ENCODE data around the gene HNRNPA1.

Gene HNRNPA1

DNA sequence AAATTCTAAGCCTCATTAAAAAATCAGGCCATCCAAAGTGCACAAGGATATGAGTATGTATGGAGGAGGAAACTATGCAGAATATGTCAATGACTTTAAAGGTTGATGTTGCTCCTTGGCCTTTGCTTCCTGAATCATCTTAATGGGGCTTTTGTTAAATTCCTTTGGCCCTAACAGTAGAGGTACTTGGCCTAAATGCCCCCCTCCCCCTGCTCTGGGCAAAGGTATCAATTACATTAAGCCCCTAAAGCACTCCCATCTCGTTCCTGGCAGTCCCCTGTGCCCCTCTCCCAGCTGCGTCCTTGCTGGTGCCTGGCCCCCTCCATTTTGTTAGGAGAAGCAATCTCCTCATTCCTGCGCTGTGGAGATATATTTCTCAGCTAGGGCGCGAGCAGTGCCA, 49.2 kb downstream of the HNRNPA1 start:
- no peak overlapping the region for H3K4me3 ChIP-seq (ENCODE audit: low read depth, low read length)
- TF ChIP-seq, protein P1, sequence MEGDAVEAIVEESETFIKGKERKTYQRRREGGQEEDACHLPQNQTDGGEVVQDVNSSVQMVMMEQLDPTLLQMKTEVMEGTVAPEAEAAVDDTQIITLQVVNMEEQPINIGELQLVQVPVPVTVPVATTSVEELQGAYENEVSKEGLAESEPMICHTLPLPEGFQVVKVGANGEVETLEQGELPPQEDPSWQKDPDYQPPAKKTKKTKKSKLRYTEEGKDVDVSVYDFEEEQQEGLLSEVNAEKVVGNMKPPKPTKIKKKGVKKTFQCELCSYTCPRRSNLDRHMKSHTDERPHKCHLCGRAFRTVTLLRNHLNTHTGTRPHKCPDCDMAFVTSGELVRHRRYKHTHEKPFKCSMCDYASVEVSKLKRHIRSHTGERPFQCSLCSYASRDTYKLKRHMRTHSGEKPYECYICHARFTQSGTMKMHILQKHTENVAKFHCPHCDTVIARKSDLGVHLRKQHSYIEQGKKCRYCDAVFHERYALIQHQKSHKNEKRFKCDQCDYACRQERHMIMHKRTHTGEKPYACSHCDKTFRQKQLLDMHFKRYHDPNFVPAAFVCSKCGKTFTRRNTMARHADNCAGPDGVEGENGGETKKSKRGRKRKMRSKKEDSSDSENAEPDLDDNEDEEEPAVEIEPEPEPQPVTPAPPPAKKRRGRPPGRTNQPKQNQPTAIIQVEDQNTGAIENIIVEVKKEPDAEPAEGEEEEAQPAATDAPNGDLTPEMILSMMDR (IDR thresholded peaks at IDR 0.05; ENCODE audit: low read depth, low read length, missing control alignments): no peak
- in situ Hi-C loops (cut with HindIII; ENCODE audit: low sequenced_read_pairs): no loop called here
- DNase-seq (ENCODE audit: low read depth): no peak

DNA sequence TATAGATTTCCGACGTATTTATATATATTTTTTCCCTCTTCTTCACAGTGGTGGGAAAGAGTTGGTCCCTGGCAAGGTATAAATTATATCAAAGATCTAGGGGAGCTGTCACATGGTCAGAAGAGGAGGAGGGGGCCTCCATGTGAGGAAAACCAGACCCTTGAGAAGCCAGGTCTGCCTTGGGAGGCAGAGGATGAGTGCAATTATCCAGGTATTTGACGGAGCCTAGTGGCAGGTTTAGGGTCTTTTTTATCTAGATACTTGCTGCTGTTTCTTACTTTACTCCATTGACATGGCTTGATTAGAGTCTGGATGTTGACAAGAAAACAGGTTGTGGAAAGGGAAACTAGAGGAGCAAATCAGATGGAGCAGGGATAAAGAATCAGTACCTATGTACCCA, 49.9 kb downstream of the HNRNPA1 start:
- TF ChIP-seq, protein P1 (IDR thresholded peaks at IDR 0.05; ENCODE audit: low read depth, low read length, missing control alignments): no peak
- no peak overlapping the region for H3K4me3 ChIP-seq (ENCODE audit: low read depth, low read length)
- in situ Hi-C loops (cut with HindIII; ENCODE audit: low sequenced_read_pairs): no loop called here
- no peak for DNase-seq (ENCODE audit: low read depth)

DNA sequence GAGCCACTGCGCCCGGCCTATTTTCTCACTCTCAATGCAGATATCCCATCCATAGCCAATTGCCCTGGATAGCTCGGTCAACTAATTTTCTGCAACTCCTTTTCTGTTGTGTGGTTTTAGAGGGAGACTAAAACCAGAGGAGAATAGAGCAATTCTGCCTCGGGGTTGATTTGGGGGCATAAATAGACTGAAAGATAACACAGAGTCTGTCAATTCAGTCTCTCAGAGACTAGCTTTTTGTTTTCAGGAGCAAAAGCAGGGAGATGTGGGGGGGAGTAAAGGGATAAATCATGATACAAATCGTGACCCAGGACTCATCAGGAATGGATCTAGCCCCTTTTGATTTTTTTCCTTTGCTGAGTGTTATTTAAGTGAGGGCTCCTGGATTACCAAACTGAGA, 50.9 kb downstream of the HNRNPA1 start:
- DNase-seq (ENCODE audit: low read depth): no peak
- TF ChIP-seq, protein P1 (IDR thresholded peaks at IDR 0.05; ENCODE audit: low read depth, low read length, missing control alignments): no peak
- H3K4me3 ChIP-seq (ENCODE audit: low read depth, low read length): no peak overlapping the region
- in situ Hi-C loops (cut with HindIII; ENCODE audit: low sequenced_read_pairs): no loop called here

DNA sequence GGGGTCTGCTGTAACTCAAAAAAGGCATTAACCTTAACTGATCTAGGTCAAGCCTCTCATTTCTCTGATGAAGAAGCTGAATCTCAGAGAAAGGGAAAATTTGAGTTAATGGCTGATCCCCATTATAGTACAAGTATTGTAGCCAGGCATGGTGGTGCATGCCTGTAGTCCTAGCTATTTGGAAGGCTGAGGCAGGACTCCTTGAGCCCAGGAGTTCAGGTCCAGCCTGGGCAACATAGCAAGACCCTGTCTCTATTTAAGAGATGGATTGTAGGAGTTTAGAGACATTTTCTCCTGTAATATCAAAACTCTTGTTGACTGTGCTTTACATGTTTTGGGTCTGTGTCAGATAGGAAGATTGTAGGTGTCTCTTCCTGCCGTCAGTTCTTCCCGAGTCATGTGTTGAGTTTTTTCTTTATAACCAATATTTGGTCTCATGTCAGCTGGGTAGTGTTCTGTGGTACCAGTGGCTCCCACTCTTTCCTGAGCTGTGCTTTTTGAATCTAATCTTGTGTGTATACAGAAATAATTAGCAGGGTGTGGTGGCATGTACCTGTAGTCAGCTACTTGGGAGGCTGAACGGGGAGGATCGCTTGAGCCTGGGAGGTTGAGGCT, 53.0 kb downstream of the HNRNPA1 start:
- TF ChIP-seq, protein P1 (IDR thresholded peaks at IDR 0.05; ENCODE audit: low read depth, low read length, missing control alignments): no peak
- no peak overlapping the region for H3K4me3 ChIP-seq (ENCODE audit: low read depth, low read length)
- DNase-seq (ENCODE audit: low read depth): no peak
- in situ Hi-C loops (cut with HindIII; ENCODE audit: low sequenced_read_pairs): no loop called here

Data from astrocyte of the cerebellum (primary cell).